OCI-LY1 (cell line): Measurements from ENCODE around the gene PRKCH.

Experiments used
- H2AFZ ChIP-seq: fragments of 200-600 bp; sonication (generic), shearing (Covaris generic); 2 replicates; pipeline ENCODE4 v1.6.0; 2014; ENCODE audit warnings: antibody characterized with exemption, mild to moderate bottlenecking, low read length
- H3F3A ChIP-seq: fragments of 200-600 bp; sonication (generic), shearing (Covaris generic); 2 replicates; pipeline ENCODE4 v1.6.0; 2014; ENCODE audit warnings: mild to moderate bottlenecking, antibody characterized with exemption, low read length, moderate library complexity; ENCODE audit not compliant: insufficient read depth
- H3K27ac ChIP-seq: fragments of 200-600 bp; sonication (generic); 2 replicates; pipeline ENCODE4 v1.5.1; 2014; ENCODE audit warnings: low read length, mixed run types, mild to moderate bottlenecking, low read depth; ENCODE audit not compliant: poor library complexity, severe bottlenecking
- H3K27me3 ChIP-seq: fragments of 200-600 bp; sonication (generic); 2 replicates; pipeline ENCODE4 v1.6.0; 2014; ENCODE audit warnings: antibody characterized with exemption, mild to moderate bottlenecking, low read length, moderate library complexity; ENCODE audit not compliant: insufficient read depth
- H3K36me3 ChIP-seq: fragments of 200-600 bp; sonication (generic); 2 replicates; pipeline ENCODE4 v1.6.1; 2014; ENCODE audit warnings: mild to moderate bottlenecking, antibody characterized with exemption, low read length, moderate library complexity, mixed read lengths; ENCODE audit not compliant: insufficient read depth
- H3K4me1 ChIP-seq: fragments of 200-600 bp; sonication (generic); 2 replicates; pipeline ENCODE4 v1.5.1; 2014; ENCODE audit warnings: mild to moderate bottlenecking, low read length, moderate library complexity; ENCODE audit not compliant: insufficient read depth, severe bottlenecking
- H3K4me2 ChIP-seq: fragments of 200-600 bp; sonication (generic), shearing (Covaris generic); 2 replicates; pipeline ENCODE4 v1.6.1; 2014; ENCODE audit warnings: low read length
- H3K4me3 ChIP-seq: fragments of 200-600 bp; sonication (generic); 2 replicates; pipeline ENCODE4 v1.5.1; 2014; ENCODE audit warnings: low read length, low read depth, mild to moderate bottlenecking, mixed read lengths; ENCODE audit not compliant: poor library complexity, severe bottlenecking
- H3K79me2 ChIP-seq: fragments of 200-600 bp; shearing (Covaris generic); 2 replicates; pipeline ENCODE4 v1.6.1; 2016; ENCODE audit warnings: mixed run types, low read length, mixed read lengths; ENCODE audit not compliant: insufficient read depth
- H3K9ac ChIP-seq: fragments of 200-600 bp; sonication (generic), shearing (Covaris generic); 2 replicates; pipeline ENCODE4 v1.6.1; 2014; ENCODE audit warnings: mild to moderate bottlenecking, low read length, mixed read lengths
- H3K9me2 ChIP-seq: fragments of 200-600 bp; sonication (generic), shearing (Covaris generic); 2 replicates; pipeline ENCODE4 v1.6.1; 2014; ENCODE audit warnings: low read depth, mild to moderate bottlenecking, low read length, mixed read lengths
- H3K9me3 ChIP-seq: fragments of 200-600 bp; shearing (Covaris generic); 2 replicates; pipeline ENCODE4 v1.6.1; 2014; ENCODE audit warnings: low read length, mixed read lengths
- H4K20me1 ChIP-seq: fragments of 200-600 bp; sonication (generic), shearing (Covaris generic); 2 replicates; pipeline ENCODE4 v1.6.0; 2016; ENCODE audit warnings: mild to moderate bottlenecking, low read length; ENCODE audit not compliant: insufficient read depth
- CTCF ChIP-seq: fragments of 200-600 bp; sonication (generic), shearing (Covaris generic); IDR thresholded peaks from 2 replicates; pipeline ENCODE4 v1.5.1; 2017; ENCODE audit warnings: mild to moderate bottlenecking, antibody characterized with exemption, low read length, moderate library complexity, mixed read lengths
- EZH2 ChIP-seq: fragments of 200-600 bp; sonication (generic), shearing (Covaris generic); IDR thresholded peaks from 2 replicates; pipeline ENCODE4 v1.8.0; 2017; ENCODE audit warnings: borderline replicate concordance, mixed run types, mild to moderate bottlenecking, antibody characterized with exemption, low read length, moderate library complexity, mixed read lengths

PRKCH gene

GRCh38 chr14:61575551-61576150 is 254.3 kb downstream of the PRKCH start:
- TF ChIP-seq EZH2: no peak
- H3K4me1 ChIP-seq: peaks cover under 1% of the 10 kb centered on the region
- no peaks in the 10 kb centered on the region for H3K27me3 ChIP-seq
- no peaks in the 10 kb centered on the region for H3K79me2 ChIP-seq
- no peak overlapping the region for H3K4me2 ChIP-seq
- no peak overlapping the region for H3K27ac ChIP-seq
- H4K20me1 ChIP-seq: no peaks in the 10 kb centered on the region
- H3K4me3 ChIP-seq: no peak overlapping the region
- H3K9ac ChIP-seq: no peak overlapping the region
- H3K9me2 ChIP-seq: no peaks in the 10 kb centered on the region
- no peaks in the 10 kb centered on the region for H3F3A ChIP-seq
- no peaks in the 10 kb centered on the region for H3K9me3 ChIP-seq
- H2AFZ ChIP-seq: no peak overlapping the region
- H3K36me3 ChIP-seq: no peaks in the 10 kb centered on the region

GRCh38 chr14:61577506-61577931 is 256.1 kb downstream of the PRKCH start:
- no peaks in the 10 kb centered on the region for H4K20me1 ChIP-seq
- H3K27me3 ChIP-seq: no peaks in the 10 kb centered on the region
- H3K9ac ChIP-seq: no peak overlapping the region
- H3K4me1 ChIP-seq: no peaks in the 10 kb centered on the region
- no peak overlapping the region for H3K4me3 ChIP-seq
- no peaks in the 10 kb centered on the region for H3K9me3 ChIP-seq
- no peak overlapping the region for H3K4me2 ChIP-seq
- no peak overlapping the region for H2AFZ ChIP-seq
- TF ChIP-seq CTCF (no peak), EZH2 (no peak)
- H3F3A ChIP-seq: no peaks in the 10 kb centered on the region
- H3K9me2 ChIP-seq: no peaks in the 10 kb centered on the region
- H3K27ac ChIP-seq: no peak overlapping the region
- no peaks in the 10 kb centered on the region for H3K36me3 ChIP-seq
- no peaks in the 10 kb centered on the region for H3K79me2 ChIP-seq

- Histone ChIP-seq H3K27ac (no peak overlapping the region), H3F3A (no peaks in the 10 kb centered on the region), H3K27me3 (no peaks in the 10 kb centered on the region), H3K4me1 (no peaks in the 10 kb centered on the region), H3K9ac (no peak overlapping the region), H4K20me1 (no peaks in the 10 kb centered on the region), H3K4me2 (no peak overlapping the region), H2AFZ (no peak overlapping the region), H3K4me3 (no peak overlapping the region), H3K9me2 (no peaks in the 10 kb centered on the region), H3K9me3 (no peaks in the 10 kb centered on the region), H3K79me2 (no peaks in the 10 kb centered on the region), H3K36me3 (no peaks in the 10 kb centered on the region)
- TF ChIP-seq EZH2 (no peak), CTCF (no peak)
These were observed 257.4 kb downstream of the PRKCH start for GRCh38 chr14:61578745-61579144.

- no peak overlapping the region for H3K27ac ChIP-seq
- H3F3A ChIP-seq: no peaks in the 10 kb centered on the region
- no peak overlapping the region for H3K4me2 ChIP-seq
- H3K27me3 ChIP-seq: no peaks in the 10 kb centered on the region
- H3K4me1 ChIP-seq: peaks cover 22% of the 10 kb centered on the region
- H3K79me2 ChIP-seq: no peaks in the 10 kb centered on the region
- H3K9me2 ChIP-seq: no peaks in the 10 kb centered on the region
- no peak overlapping the region for H3K9ac ChIP-seq
- H3K4me3 ChIP-seq: no peak overlapping the region
- TF ChIP-seq CTCF (no peak), EZH2 (no peak)
- no peaks in the 10 kb centered on the region for H3K9me3 ChIP-seq
- no peak overlapping the region for H2AFZ ChIP-seq
- no peaks in the 10 kb centered on the region for H3K36me3 ChIP-seq
- H4K20me1 ChIP-seq: no peaks in the 10 kb centered on the region
These were observed 260.0 kb downstream of the PRKCH start for GRCh38 chr14:61581340-61581739.
